Ramos (cell line): ENCODE measurements around the gene EMC9.

Experiments
- in situ Hi-C: fragments of 300-500 bp; cut with MboI; formaldehyde crosslinking; loops from one replicate; pipeline ENCODE4 v1.14.3; 2022; ENCODE audit warnings: low sequenced_read_pairs; ENCODE audit not compliant: unreplicated experiment

Gene EMC9

DNA sequence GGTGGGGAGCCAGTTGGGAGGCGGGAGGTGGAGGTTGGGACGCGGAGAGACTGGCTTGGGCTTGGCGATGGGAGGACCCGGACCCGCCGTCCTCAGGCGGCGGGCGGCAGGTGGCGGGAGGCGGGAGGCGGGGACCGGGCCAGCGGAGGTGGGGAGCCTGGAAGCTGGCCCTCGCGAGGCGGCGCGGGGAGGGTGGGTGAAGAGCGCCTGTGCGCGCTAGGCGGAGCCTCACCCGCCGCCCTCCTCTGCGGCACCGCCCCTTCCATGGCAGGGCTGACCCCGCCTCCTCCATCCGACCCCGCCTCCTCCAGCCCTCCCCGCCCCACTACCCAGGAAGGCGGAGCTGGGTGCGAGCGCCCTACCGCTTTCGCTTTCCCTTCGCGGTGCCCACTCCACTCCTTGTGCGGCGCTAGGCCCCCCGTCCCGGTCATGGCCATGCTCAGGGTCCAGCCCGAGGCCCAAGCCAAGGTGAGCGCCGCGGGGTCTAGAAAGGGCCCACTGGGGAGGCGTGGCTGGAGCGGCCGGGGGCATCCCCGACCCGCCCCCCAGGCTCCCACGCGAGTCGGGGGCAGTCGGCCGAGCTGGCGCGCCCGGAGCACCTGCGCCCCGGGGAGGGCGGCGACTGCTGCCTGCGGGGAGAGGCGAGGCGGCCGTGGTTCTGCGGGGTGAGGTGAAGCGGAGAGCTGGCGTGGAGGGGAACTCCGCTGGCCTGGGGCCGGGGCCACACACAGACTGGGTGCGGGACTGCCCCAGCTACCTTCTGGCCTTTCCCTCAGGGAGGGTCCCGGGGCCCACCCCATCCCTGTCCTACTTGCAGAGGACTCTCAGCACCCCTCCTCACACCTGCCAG is 5.3 kb downstream of the EMC9 start, which contains the start of gene PSME1:
PSME1 (plus strand) TSS at position 361 of the 850 bp plus-strand sequence; CDS start at position 430, 69 bp downstream.
- in situ Hi-C loops = no loop called here

DNA sequence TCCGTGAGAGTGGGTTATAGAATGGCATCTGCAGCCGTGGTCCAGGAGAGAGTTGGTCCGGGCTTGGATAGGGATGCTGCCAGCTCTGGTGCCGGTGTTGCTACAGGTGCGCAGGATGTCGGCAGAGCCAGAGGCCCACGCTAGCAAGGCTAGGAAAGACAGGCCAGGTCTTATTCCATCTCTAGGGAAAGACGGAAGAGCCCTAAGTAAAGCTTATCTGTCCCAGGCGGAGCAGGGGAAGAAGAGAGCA is 5.9 kb downstream of the EMC9 start:
- in situ Hi-C loops = no loop called here

DNA sequence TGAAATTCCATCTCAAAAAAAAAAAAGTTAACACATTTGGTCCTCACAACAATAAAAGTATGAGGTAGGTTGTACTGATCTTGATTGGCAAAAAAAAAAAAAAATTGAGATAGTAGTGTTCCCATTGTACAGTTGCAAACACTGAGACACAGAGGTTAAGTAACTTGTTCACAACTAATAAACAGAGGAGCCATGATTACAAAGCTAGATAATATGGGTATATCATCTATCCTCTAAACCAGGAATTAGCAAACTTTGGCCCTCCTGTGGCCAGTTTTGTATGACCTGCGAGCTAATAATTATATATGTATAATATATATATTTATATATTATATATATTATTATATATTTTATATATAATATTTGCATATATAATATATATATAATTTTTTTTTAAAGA is 7.7 kb downstream of the EMC9 start:
- in situ Hi-C loops = no loop called here

DNA sequence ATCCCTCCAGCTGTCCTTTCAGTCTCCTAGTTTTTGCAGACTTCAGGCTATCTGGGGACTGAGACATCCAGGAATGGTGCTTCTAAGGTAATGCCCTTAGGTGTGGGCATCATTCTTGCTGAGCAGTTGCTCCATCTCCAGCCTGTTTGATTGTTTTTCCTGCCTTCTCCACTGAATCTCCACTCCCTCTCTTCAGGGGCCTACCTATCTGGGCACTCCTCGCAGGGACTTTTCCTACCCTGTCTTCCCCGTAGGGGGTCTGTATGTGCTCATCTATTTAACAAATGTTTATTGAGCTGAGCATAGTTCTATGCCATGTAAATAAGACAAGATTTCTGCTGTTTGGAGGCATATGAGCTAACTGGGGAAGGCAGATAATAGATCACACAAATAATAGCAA is 8.4 kb downstream of the EMC9 start:
- in situ Hi-C loops = no loop called here

DNA sequence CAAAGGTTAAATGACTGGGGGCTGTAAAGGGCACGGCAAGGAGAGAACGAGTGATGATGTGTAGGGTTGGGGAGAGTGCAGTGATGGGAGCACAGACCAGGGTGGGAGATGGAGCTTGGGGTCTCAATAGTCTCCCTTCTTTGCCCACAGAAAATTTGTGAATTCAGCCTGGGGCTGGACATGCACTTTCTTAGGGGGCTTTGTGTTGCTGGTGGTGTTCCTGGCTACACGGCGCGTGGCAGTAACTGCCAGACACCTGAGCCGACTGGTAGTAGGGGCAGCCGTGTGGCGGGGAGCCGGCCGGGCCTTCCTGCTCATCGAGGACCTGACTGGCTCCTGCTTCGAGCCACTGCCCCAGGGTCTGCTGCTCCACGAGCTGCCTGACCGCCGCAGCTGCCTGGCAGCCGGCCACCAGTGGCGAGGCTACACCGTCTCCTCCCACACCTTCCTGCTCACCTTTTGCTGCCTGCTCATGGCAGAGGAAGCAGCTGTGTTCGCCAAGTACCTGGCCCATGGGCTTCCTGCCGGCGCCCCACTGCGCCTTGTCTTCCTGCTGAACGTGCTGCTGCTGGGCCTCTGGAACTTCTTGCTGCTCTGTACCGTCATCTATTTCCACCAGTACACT is 9.2 kb downstream of the EMC9 start:
- in situ Hi-C loops = no loop called here

DNA sequence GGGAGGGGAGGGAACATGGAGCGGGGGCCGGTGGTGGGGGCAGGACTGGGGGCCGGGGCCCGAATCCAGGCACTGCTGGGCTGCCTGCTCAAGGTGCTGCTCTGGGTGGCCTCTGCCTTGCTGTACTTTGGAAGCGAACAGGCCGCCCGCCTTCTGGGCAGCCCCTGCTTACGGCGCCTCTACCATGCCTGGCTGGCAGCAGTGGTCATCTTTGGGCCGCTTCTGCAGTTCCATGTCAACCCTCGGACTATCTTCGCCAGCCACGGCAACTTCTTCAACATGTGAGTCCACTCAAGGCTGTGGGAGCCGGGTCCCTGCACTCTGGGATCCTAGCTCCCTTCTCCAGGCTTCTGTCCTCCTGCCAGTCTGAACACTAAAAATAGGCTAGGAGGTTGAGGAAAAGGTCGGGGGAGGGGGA is 9.8 kb downstream of the EMC9 start:
- in situ Hi-C loops = no loop called here

DNA sequence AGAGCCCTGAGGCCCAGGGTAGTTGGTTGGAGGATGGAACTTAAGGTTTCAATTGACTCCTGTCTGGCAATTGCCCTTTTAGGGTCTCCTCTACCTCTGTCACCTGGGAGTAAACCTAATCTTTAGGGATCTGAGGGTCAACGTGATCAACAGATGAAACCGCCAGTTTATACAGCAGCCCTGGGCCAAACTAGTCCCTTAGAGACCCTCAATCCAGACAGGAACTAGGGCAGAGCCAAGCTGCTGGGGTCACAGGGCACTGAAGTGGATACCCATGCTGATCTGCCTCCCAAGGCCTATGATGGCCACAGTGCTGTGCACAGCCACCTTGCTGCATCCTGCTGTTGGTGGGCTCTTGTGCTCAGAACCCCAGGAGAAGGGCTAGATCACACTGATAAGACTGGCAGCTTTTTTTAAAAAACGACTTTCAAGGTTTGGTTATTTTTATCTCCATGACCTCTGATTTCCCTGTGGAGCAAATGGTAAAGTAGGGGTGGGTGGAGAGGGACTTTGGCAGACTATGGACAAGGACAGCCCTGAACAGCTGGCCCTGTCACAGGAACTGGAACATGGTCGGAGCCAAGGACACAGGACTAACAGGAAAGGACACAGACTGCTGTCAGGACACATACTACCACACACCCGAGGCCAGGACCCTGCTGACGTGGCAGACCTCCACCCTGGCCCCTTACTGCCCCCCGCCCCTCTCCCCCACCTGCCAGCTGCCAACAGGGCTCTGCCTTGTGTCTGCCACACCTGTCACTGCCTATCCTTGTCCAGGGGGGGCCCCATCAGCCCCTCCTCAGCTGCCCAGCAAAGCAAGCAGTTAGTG is 10.5 kb downstream of the EMC9 start:
- in situ Hi-C loops = no loop called here

DNA sequence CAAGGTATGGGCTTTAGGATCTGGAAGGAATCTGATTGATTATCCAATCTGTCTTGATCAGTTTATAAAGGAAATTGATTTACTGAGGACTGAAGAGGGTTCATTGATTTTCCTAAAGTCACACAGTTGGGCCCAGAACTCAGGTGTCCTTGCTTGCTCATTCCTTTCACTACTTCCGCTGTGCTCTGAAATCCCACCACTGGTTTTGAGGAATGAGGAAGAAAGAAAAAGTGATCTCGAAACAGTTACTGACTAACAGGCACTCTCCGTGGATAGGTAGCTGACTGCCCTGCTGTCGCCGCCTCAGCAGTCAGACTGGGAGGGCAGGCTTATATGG is 11.0 kb downstream of the EMC9 start, which contains the start of gene FITM1:
FITM1 (plus strand) TSS at position 280 of the 337 bp plus-strand sequence. CDS start 905 bp downstream, outside the sequence.
- in situ Hi-C loops = no loop called here

DNA sequence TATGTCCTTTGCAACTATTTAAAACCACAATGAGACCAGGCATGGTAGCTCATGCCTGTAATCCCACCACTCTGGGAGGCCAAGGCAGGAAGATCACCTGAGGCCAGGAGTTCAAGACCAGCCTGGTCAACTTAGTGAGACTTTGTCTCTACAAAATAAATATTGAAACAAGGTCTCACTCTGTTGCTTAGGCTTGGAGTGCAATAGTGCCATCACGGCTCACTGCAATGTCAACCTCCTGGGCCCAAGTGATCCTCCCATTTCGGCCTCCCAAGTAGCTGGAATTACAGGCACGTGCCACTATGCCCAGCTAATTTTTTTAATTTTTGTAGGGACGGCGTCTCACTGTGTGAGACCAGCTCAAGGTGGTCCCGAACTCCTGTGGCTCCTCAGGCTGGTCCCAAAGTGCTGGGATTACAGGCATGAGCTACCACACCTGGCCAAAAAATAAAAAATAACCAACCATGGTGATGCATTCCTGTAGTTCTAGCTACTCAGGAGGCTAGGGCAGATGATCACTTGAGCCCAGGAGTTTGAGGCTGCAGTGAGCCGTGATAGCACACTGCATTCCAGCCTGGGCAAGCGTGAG is 11.9 kb downstream of the EMC9 start:
- in situ Hi-C loops = no loop called here

DNA sequence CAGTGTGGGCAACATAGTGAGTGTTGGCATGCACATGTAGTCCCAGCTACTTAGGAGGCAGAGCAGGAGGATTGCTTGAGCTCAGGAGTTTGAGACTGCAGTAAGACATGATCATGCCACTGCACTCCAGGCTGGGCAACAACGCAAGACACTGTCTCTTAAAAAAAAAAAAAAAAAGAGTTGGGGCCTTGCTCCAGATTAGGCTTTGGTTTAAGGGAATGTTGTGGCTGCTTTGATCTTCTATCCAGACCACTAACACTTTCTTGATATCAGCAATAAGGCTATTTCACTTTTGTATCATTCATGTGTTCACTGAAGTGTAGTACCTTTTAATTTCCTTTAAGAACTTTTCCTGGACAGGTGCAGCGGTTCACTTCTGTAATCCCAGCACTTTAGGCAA is 13.7 kb downstream of the EMC9 start:
- in situ Hi-C loops = no loop called here

DNA sequence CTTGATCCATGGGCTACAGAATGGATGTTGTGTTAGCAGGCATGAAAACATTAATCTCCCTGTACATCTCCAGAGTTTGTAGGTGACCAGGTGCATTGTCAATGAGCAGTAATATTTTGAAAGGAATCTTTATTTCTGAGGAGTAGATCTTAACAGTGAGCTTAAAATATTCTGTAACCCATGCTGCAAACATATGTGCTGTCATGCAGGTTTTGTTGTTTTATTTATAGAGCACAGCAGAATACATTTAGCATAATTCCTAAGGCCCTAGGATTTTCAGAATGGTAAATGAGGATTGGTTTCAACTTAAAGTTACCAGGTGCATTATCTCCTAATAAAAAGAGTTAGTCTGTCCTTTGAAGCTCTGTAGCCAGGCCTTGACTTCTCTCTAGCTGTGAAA is 14.5 kb downstream of the EMC9 start:
- in situ Hi-C loops = no loop called here

DNA sequence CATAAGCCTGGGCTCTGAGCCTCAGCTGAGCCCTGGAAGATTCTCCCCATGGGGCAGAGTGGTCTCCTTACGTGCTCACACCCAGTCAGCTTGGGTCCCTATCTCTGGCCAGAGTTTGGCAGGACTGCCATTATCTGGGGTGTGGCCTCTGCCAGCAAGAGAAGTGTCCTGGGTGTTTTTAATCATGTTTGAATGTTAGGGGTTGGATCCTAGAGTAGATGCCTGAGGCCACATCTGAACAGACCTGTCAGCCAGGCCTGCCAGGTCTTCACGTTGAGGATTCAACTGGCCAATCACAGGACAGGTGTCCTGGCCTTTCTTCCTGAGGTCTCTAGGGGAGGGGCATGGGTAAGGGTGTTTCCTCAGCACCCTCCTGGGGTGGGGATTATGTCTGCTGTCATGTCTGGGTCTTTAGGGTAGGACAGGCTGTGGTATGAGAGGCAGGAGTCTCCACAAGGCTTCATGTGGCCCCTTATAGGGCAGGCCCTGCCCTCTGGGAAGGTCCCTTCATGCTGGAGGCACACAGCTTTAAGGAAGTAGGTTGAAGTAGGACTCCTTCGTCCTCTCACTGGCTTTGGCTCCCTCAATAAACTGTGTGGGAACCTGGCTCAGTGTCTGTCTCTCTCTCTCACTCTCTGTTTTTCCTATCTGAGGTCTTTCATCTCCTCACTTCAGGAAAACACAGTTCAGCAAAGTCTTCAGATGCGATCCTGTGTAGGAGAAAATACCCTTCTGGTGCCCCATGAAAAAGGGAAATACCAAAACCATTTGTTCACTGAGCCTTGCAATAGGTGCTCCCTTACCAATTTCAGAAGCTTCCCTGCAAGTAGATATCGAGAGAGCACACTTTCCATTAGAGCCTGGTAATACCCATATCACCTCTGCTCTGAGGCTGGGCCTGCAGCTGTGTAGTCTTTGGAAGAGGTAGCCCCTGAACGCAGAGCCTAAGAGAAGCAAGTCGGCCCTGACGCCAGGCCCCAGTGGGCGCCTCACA is 17.7 kb downstream of the EMC9 start:
- in situ Hi-C loops = no loop called here

DNA sequence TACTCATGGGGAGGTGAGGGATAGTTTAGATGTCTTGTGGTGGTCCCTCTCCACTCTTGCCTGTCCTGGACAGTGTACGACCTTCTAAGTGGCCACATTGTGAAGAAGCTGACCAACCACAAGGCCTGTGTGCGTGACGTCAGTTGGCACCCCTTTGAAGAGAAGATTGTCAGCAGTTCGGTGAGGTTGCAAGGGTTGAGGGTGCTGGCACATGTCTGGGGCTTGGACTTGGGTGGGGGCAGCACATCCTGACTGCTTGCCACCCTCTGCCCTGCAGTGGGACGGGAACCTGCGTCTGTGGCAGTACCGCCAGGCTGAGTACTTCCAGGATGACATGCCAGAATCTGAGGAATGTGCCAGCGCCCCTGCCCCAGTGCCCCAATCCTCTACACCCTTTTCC is 18.5 kb downstream of the EMC9 start:
- in situ Hi-C loops = no loop called here

DNA sequence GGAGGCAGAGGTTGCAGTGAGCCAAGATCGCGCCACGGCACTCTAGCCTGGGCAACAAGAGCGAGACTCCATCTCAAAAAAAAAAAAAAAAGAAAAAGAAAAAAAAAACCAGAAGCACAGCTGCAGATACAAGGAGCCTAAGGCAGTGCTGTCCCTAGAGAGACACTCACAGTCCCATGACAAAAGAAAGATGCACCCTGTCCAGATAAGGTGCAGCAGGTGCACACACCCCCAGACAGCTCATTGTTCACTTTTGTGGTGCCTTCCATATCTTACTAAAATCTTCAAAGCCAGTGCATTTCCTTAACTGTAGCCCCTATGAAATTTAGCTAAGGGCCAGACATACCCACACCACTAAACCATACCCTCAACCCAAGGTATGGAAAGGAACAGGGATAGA is 19.0 kb downstream of the EMC9 start:
- in situ Hi-C loops = no loop called here

DNA sequence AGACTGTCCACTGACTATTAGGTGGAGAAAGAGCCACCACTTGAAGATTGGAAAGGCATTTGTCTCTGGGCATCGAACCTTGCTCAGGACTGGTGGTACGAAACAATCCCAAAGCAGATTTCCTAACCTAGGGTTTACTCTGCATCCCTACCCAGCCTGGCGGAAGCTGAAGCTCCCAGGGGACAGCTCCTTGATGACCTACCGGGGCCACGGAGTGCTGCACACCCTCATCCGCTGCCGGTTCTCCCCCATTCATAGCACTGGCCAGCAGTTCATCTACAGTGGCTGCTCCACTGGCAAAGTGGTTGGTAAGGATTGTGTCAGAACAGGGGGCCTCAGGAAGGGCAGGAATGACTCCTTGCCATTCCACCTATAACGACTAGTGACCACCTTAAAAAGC is 20.2 kb downstream of the EMC9 start:
- in situ Hi-C loops = no loop called here

DNA sequence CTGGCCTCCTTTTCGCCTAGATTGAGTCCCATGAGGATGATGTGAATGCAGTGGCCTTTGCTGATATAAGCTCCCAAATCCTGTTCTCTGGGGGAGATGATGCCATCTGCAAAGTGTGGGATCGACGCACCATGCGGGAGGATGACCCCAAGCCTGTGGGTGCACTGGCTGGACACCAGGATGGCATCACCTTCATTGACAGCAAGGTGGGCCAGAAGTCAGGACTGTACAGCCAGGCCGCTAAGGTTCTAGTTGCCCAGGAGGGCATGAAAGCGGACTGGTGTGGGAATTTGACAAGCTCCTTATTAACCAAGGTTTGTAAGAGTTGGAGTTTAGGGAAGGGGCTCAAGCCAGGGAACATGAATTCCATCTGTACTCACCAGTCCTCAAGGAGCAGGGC is 21.7 kb downstream of the EMC9 start:
- in situ Hi-C loops = no loop called here

DNA sequence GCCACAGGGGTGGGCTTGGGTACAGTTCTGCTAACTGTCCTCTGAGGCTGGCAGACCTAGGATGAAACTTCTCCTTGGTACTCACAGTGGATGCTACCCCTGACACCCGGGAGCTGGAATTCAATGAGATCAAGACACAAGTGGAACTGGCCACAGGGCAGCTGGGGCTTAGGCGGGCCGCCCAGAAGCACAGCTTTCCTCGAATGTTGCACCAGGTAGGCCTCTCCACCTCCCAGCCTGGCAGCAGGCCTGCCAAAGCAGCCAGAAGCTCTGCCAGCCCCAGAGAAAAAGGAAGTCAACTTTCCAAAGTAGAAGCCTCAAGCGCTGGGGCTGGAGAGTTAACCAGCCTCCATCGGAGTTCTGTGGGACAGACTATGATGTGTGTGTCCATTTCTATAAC is 24.2 kb downstream of the EMC9 start:
- in situ Hi-C loops = no loop called here

DNA sequence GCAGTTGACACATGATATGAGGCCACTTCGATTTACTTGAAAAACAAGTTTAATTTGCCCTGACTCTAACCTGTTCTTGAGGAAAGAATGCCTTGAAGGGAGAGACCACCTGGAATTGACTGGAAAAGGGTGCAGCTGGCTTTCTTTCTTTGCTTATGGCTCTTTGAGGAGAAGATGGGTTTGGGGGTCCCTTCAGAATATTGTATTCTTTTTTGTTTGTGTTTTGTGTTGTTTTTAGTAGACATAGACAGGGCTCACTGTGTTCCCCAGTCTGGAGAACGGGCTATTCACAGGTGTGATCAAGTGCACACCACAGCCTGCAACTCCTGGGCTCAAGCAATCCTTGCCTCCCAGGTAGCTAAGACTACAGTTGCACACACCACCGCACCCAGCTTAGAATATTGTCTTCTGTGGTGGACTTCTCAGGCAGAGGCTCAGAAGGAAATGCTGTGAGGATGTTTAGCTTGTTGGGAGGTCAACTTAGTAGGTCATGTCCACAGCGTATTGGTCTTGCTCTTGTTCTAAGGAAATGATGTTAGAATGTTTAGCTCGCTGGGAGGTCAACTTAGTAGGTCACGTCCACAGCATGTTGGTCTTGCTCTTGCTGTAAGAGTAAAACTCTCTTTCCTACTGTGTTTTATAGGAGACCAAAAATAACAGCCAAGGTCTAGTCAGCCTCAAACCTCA is 25.1 kb downstream of the EMC9 start:
- in situ Hi-C loops = no loop called here
